ENCODE results near the gene MAP2K1. TPM values are rescaled to one million over a fixed set of nuclear protein-coding genes. Genes with fewer than 3 reads are reported as not detected.
"Not testable (repeated sequence)": the region's sequence is repeated elsewhere in the genome, so short reads cannot be mapped to it uniquely, and the experiment has no call there.

The MAP2K1 gene
- total RNA-seq, 4 donors from 2014 or later = 29.5 to 37.6 (median 35.9) TPM

DNA sequence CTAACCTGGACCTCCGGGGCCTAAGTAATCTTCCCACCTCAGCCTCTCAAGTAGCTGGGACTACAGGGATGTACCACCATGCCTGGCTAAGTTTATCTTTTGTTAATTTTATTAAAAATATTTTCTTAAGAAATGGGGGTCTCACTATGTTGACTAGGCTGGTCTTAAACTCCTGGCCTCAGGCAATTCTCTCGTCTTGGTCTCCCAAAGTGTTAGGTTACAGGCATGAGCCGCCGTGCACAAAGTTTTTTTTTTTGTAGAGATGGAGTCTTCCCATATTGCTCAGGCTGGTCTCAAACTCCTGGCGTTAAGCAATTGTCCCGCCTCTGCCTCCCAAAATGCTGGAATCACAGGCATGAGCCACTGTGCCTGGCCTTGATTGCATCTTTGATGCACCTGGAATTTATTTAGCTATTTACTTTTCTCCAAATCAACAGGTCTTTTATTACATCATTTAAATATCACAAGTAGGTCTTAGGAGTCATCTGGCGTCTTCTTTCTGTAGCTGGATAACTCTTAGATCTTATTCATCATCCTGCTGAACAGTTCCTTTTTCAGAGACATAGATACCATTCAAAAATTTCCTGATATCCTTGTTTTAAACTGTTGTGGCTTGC is 7.8 kb upstream of the MAP2K1 start:
- Histone ChIP-seq H3K9me3 (peaks cover 0 to 7% (median 0%) of the 10 kb centered on the region in 4 donors), H3K4me1 (no peaks in the 10 kb centered on the region), H3K27me3 (no peaks in the 10 kb centered on the region), H3K36me3 (no peaks in the 10 kb centered on the region), H3K27ac (replicated peaks in 1 of 4) (no peak overlapping the region), H3K4me3 (no peak overlapping the region)
- intact Hi-C loops (cut with DNase I) = no loop called here
- no peak for TF ChIP-seq POLR2AphosphoS5 (IDR thresholded peaks at IDR 0.05)
- TF ChIP-seq, protein P1, sequence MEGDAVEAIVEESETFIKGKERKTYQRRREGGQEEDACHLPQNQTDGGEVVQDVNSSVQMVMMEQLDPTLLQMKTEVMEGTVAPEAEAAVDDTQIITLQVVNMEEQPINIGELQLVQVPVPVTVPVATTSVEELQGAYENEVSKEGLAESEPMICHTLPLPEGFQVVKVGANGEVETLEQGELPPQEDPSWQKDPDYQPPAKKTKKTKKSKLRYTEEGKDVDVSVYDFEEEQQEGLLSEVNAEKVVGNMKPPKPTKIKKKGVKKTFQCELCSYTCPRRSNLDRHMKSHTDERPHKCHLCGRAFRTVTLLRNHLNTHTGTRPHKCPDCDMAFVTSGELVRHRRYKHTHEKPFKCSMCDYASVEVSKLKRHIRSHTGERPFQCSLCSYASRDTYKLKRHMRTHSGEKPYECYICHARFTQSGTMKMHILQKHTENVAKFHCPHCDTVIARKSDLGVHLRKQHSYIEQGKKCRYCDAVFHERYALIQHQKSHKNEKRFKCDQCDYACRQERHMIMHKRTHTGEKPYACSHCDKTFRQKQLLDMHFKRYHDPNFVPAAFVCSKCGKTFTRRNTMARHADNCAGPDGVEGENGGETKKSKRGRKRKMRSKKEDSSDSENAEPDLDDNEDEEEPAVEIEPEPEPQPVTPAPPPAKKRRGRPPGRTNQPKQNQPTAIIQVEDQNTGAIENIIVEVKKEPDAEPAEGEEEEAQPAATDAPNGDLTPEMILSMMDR (IDR thresholded peaks at IDR 0.05) = no peak
- TF ChIP-seq POLR2A (IDR thresholded peaks at IDR 0.05; ENCODE audit: low read depth) = no peak
- TF ChIP-seq EP300 (IDR thresholded peaks at IDR 0.05) = no peak
- WGBS = 88% methylated on average over 7 of the region's 7 CpGs
- DNase-seq (ENCODE audit: extremely low spot score) = no peak

DNA sequence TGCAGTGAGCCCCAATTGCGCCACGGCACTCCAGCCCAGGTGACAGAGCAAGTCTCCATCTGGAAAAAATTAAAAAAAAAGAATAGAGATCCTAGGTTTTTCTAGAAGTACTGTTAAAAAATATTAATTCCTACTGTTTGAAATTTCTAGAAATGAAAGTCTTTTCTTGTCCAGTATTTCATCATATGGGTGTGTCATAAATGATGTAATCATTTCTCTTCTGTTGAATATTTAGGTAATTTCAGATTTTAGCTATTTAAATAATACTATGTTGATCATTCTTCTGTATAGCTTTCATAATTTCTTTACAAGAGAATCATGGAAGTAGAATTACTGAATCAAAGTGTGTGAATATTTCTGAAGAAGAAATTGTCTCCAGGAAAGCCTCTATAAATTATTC is 5.3 kb upstream of the MAP2K1 start:
- H3K4me3 ChIP-seq; H3K27ac ChIP-seq (replicated peaks in 1 of 4); H3K9me3 ChIP-seq; H3K27me3 ChIP-seq; DNase-seq (ENCODE audit: extremely low spot score); intact Hi-C loops (cut with DNase I); H3K36me3 ChIP-seq: not testable (repeated sequence)
- 94% methylated on average over 2 of the region's 2 CpGs for WGBS
- H3K4me1 ChIP-seq = peaks cover 8 to 12% (median 11%) of the 10 kb centered on the region in 4 donors

DNA sequence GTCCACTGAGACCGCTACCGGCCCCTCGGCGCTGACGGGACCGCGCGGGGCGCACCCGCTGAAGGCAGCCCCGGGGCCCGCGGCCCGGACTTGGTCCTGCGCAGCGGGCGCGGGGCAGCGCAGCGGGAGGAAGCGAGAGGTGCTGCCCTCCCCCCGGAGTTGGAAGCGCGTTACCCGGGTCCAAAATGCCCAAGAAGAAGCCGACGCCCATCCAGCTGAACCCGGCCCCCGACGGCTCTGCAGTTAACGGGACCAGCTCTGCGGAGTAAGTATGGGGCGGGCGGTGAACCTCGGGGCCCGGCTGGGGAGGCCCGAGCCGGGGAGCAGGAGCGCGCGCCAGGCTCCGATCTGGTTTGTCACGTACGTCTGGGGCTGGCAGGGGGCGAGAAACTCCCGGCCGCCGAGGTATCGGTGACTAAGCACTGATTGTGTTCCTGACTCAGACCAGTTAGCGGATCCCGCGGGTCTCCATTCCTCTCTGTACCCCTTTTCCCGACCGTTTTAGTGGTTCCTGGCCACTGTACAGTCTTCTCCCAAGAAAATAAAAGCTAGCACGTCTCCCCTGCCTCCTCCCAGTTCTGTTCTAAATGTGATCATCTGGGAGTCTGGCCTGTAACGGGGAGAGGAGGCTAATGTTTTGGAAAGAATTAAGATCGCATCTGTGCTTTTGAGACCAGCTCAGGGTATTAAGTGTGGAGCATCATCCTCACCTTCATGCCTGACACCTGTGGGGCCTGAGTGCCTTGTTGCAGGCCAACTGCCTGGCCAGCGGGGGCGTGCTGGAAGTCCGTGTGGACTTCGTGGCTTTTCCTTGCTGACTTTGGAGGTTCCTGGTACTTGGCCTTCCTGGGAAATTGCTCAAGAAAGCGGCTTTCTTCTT is 691 bp downstream of the MAP2K1 start:
- peak overlapping the region; percentile 92 to 99 (median 98) for H3K27ac ChIP-seq (replicated peaks in 1 of 4)
- peak; percentile 93 for DNase-seq (ENCODE audit: extremely low spot score)
- H3K9me3 ChIP-seq = no peaks in the 10 kb centered on the region
- TF ChIP-seq POLR2A (IDR thresholded peaks at IDR 0.05; ENCODE audit: low read depth) (no peak), EP300 (IDR thresholded peaks at IDR 0.05) (no peak), POLR2AphosphoS5 (IDR thresholded peaks at IDR 0.05) (peak in 1 of 2 donors; percentile 16)
- TF ChIP-seq, protein P1 (IDR thresholded peaks at IDR 0.05) = peak; percentile 24 to 49 (median 33)
- peaks cover 33 to 50% (median 45%) of the 10 kb centered on the region in 4 donors for H3K4me1 ChIP-seq
- no peaks in the 10 kb centered on the region for H3K27me3 ChIP-seq
- no peaks in the 10 kb centered on the region for H3K36me3 ChIP-seq
- H3K4me3 ChIP-seq = peak overlapping the region; percentile 83 to 97 (median 94)
- intact Hi-C loops (cut with DNase I) = loop anchor here (2.0 kb wide), 1 partner anchor 117 kb away; the partner anchor contains the start of genes RPL4 and ZWILCH
- WGBS = under 1% methylated on average over 35 of the region's 62 CpGs

DNA sequence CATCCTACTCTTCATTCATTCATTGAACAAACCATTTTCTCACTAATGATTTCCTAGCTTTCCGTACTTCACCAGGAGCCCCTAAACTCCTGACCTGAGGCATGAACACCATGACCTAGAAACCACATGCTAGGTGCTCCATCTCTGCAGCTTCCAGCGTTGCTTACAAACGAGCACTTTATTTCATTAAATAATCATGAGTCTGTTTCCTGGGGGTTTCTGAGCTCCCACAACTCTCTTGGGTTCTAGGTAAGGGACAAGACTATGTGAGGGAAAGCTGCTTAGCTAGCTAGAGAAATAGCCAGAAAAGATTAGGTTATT is 1.3 kb downstream of the MAP2K1 start:
- 21% methylated on average over 3 of the region's 3 CpGs for WGBS
- H3K9me3 ChIP-seq = no peaks in the 10 kb centered on the region
- H3K4me1 ChIP-seq = peaks cover 33 to 50% (median 45%) of the 10 kb centered on the region in 4 donors
- DNase-seq (ENCODE audit: extremely low spot score) = no peak
- no peaks in the 10 kb centered on the region for H3K36me3 ChIP-seq
- TF ChIP-seq, protein P1 (IDR thresholded peaks at IDR 0.05) = no peak
- TF ChIP-seq POLR2A (IDR thresholded peaks at IDR 0.05; ENCODE audit: low read depth) (no peak), POLR2AphosphoS5 (IDR thresholded peaks at IDR 0.05) (no peak), EP300 (IDR thresholded peaks at IDR 0.05) (no peak)
- H3K4me3 ChIP-seq = peak overlapping the region; percentile 83 to 97 (median 94)
- intact Hi-C loops (cut with DNase I) = no loop called here
- H3K27me3 ChIP-seq = no peaks in the 10 kb centered on the region
- H3K27ac ChIP-seq (replicated peaks in 1 of 4) = peak overlapping the region; percentile 92 to 99 (median 98)

DNA sequence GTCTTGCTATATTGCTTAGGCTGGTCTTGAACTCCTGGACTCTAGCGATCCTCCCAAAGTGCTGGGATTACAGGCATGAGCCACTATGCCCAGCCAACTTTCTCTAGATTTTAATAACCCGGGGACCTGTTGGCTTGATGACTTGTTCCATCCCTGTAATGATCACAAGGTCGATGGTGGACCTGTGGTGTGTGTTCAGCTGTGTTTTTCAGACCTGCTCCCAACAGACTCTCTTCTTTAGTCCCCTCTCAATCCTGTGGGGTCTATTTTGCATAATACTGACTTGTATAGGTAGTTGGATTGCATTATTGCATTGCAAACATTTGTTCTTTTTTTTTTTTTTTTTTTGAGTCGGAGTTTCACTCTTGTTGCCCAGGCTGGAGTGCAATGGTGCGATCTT is 1.9 kb downstream of the MAP2K1 start:
- WGBS = 92% methylated on average over 5 of the region's 5 CpGs
- H3K9me3 ChIP-seq = no peaks in the 10 kb centered on the region
- H3K27ac ChIP-seq (replicated peaks in 1 of 4) = peak overlapping the region in 1 of 4 donors; percentile 99
- intact Hi-C loops (cut with DNase I) = no loop called here
- peaks cover 33 to 50% (median 45%) of the 10 kb centered on the region in 4 donors for H3K4me1 ChIP-seq
- TF ChIP-seq, protein P1 (IDR thresholded peaks at IDR 0.05) = no peak
- DNase-seq (ENCODE audit: extremely low spot score) = no peak
- no peaks in the 10 kb centered on the region for H3K36me3 ChIP-seq
- no peaks in the 10 kb centered on the region for H3K27me3 ChIP-seq
- peak overlapping the region in 2 of 4 donors; percentile 93 to 97 for H3K4me3 ChIP-seq
